ENCODE results near the gene ZNF664.

ZNF664 gene

DNA sequence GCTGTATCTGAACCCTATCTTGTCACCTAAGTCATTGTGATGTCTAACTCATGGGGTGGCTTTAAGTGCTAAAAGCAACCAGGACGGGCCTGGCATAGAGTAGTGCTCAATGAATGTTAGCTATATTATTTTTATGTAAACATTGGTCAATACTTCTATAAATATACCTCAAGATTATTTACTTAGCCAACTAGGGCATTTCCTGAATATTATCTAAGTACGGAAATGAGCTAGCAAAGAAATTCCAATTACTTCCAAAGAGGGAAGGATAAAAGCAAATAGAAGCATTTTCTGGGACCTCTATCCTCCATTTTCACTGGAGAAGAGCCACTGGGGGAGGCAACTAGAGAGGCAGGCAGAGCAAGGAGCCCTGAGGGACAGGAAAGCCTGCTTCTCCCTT is 21.0 kb upstream of the ZNF664 start:
- no peak overlapping the region for H3K27ac ChIP-seq
- TF ChIP-seq, protein P1, sequence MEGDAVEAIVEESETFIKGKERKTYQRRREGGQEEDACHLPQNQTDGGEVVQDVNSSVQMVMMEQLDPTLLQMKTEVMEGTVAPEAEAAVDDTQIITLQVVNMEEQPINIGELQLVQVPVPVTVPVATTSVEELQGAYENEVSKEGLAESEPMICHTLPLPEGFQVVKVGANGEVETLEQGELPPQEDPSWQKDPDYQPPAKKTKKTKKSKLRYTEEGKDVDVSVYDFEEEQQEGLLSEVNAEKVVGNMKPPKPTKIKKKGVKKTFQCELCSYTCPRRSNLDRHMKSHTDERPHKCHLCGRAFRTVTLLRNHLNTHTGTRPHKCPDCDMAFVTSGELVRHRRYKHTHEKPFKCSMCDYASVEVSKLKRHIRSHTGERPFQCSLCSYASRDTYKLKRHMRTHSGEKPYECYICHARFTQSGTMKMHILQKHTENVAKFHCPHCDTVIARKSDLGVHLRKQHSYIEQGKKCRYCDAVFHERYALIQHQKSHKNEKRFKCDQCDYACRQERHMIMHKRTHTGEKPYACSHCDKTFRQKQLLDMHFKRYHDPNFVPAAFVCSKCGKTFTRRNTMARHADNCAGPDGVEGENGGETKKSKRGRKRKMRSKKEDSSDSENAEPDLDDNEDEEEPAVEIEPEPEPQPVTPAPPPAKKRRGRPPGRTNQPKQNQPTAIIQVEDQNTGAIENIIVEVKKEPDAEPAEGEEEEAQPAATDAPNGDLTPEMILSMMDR (IDR thresholded peaks at IDR 0.05), result no peak

DNA sequence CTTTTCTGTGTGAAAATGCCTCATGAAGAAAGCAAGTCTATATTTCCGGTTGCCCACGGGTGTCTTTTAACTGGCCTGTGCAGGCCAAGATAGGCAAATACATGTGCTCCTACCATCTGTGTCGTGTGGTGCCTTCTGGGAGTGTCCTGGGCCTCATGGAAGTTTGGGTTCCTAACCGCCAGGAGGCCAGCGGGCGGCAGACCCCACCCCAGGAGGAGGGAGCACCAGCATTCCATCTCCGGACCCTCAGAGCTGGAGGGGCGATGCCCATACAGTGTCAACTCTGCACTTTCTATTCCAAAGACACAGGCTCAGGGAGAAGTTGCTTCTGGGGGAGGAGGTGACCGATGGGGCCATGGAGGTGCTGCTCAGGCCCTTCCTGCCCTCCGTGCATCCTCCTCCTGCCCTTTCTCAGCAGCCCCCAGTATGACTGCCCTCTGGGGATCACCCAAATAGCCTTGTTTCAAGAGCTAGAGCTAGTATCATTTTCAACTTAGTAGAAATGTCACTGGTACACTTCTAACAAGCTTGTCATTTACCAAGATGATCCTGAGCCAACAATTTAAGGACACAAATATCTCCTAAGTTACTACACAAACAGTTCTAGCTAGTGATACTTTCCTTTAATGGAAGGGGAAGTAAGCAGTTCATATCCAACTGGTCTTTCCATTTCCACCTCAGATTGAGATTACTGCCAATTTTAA is 18.2 kb upstream of the ZNF664 start:
- intact Hi-C loops (cut with DNase I; ENCODE audit: low total_unique reads), result no loop called here
- no peak overlapping the region for H3K4me3 ChIP-seq
- no peak overlapping the region for H3K27ac ChIP-seq
- DNase-seq, result no peak
- TF ChIP-seq, protein P1 (IDR thresholded peaks at IDR 0.05), result no peak
- peaks cover 0 to 31% (median 15%) of the 10 kb centered on the region in 4 donors for H3K4me1 ChIP-seq
- H3K9me3 ChIP-seq, result no peaks in the 10 kb centered on the region
- no peaks in the 10 kb centered on the region for H3K27me3 ChIP-seq
- no peaks in the 10 kb centered on the region for H3K36me3 ChIP-seq

More for the DNA sequence above, 21.0 kb upstream of the ZNF664 start:
- Histone ChIP-seq H3K4me3 (no peak overlapping the region), H3K27me3 (no peaks in the 10 kb centered on the region), H3K4me1 (peaks cover 0 to 31% (median 15%) of the 10 kb centered on the region in 4 donors), H3K36me3 (peaks cover 0 to 10% (median 0%) of the 10 kb centered on the region in 3 donors), H3K9me3 (no peaks in the 10 kb centered on the region)
- intact Hi-C loops (cut with DNase I; ENCODE audit: low total_unique reads), result no loop called here
- no peak for DNase-seq

DNA sequence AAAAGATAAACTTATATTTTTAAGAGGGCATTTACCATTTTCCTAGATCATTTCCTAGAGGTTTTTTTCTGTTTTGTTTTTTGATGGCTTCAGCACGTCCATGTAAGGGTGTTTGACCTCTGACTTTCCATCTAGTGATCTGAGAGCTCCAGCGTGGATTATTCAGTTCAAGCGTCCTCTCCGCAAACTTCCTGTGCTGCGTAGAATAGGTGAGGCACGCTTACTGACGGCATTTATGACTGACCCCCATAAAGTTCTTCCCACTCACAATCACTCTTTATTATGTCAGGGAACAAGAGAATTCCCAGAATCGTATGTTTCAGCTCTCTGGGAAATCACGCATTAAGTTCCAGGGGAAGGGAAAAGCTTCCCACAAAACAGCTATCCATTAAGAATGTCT is 16.8 kb upstream of the ZNF664 start:
- Histone ChIP-seq H3K9me3 (no peaks in the 10 kb centered on the region), H3K36me3 (no peaks in the 10 kb centered on the region), H3K27ac (no peak overlapping the region), H3K4me1 (peaks cover 0 to 19% (median 7%) of the 10 kb centered on the region in 4 donors), H3K4me3 (no peak overlapping the region), H3K27me3 (no peaks in the 10 kb centered on the region)
- intact Hi-C loops (cut with DNase I; ENCODE audit: low total_unique reads), result no loop called here
- TF ChIP-seq, protein P1 (IDR thresholded peaks at IDR 0.05), result no peak
- no peak for DNase-seq

DNA sequence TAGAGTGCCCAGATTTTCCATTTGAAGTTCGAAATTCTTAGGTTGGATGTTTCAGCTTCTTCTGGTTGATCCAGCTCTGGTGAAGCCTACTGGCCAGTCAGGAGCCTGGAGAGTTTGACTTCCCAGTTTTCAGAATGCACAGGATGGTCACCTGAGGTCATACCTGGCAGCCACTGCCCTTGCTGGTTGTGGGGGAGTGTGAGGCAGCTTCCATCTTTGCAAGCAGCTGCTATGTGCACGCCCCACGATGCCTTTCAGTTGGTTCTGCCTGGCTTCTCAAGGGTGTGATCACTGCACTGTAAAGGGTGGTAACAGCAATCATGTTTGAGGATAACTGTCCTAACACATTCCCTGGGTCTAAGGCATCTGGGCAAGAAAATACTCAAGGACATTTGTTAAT is 15.8 kb upstream of the ZNF664 start:
- intact Hi-C loops (cut with DNase I; ENCODE audit: low total_unique reads), result no loop called here
- Histone ChIP-seq H3K9me3 (no peaks in the 10 kb centered on the region), H3K36me3 (no peaks in the 10 kb centered on the region), H3K4me1 (peaks cover 0 to 10% (median 3%) of the 10 kb centered on the region in 4 donors), H3K27ac (no peak overlapping the region), H3K27me3 (no peaks in the 10 kb centered on the region), H3K4me3 (no peak overlapping the region)
- no peak for DNase-seq
- TF ChIP-seq, protein P1 (IDR thresholded peaks at IDR 0.05), result no peak

DNA sequence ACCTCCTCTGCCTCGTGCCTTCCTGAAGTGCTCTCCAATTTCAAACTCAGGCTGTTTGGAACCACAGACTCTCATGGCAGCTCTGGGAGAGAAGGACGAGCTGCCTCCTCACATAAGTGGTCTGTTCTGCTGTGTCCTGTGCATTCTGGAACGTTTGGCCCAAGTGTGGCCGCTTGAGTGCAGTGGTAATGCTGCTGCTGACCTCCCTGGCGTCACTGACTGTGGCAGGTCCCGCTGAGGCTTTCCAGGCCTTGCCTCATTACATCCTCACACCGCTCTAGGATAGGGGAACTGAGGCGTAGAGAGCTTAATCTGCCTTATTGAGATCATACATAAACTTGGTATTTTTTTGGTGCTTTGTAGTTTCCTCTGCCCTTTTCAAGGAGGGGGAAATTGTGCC is 14.6 kb upstream of the ZNF664 start:
- H3K27me3 ChIP-seq, result no peaks in the 10 kb centered on the region
- intact Hi-C loops (cut with DNase I; ENCODE audit: low total_unique reads), result no loop called here
- no peaks in the 10 kb centered on the region for H3K9me3 ChIP-seq
- no peaks in the 10 kb centered on the region for H3K4me1 ChIP-seq
- no peak overlapping the region for H3K27ac ChIP-seq
- TF ChIP-seq, protein P1 (IDR thresholded peaks at IDR 0.05), result no peak
- no peak for DNase-seq
- no peaks in the 10 kb centered on the region for H3K36me3 ChIP-seq
- no peak overlapping the region for H3K4me3 ChIP-seq

Measured in tibial artery (tissue), 4 donors.